IgD-negative memory B cell (primary cell): ENCODE results near the gene FRMD8. TPM values are rescaled to one million over a fixed set of nuclear protein-coding genes. Genes with fewer than 3 reads are reported as not detected.
A peak's percentile ranks its signal among the peaks of the same experiment; 100 is the strongest.

ENCODE experiments used
- H3K27ac Mint-ChIP-seq, 3 donors: one replicate each; pipeline ENCODE4 v1.8.0; 2020 to 2022; ENCODE audit warnings: mild to moderate bottlenecking in 3 of 3, mixed read lengths in 3 of 3, moderate library complexity in 1 of 3
- H3K27me3 Mint-ChIP-seq: one replicate; pipeline ENCODE4 v1.8.0; 2021; ENCODE audit warnings: mixed read lengths
- H3K36me3 Mint-ChIP-seq: one replicate; pipeline ENCODE4 v1.8.0; 2020; ENCODE audit warnings: mild to moderate bottlenecking, mixed read lengths
- H3K4me1 Mint-ChIP-seq, 3 donors: one replicate each; pipeline ENCODE4 v1.8.0; 2020 to 2022; ENCODE audit warnings: mixed read lengths in 3 of 3, mild to moderate bottlenecking in 1 of 3
- H3K4me3 Mint-ChIP-seq, 4 donors: one replicate each; pipeline ENCODE4 v1.8.0; 2020 to 2022; ENCODE audit warnings: mild to moderate bottlenecking in 4 of 4, mixed read lengths in 4 of 4, moderate library complexity in 3 of 4
- H3K9me3 Mint-ChIP-seq, 3 donors: one replicate each; pipeline ENCODE4 v1.8.0; 2020 to 2021; ENCODE audit warnings: mixed read lengths in 3 of 3, mild to moderate bottlenecking in 1 of 3
- polyA plus RNA-seq: library from polyadenylated mRNA; unstranded; fragments of 300-500 nt; fragmentation: Illumina TruSeq; gene quantifications from one replicate; pipeline ENCODE4 v1.2.3, GENCODE V29; 2021

Gene FRMD8
- polyA plus RNA-seq, 1 donor from 2014 or later: 54.2 TPM

- peaks cover 7% of the 10 kb centered on the region for H3K36me3 Mint-ChIP-seq
- H3K27ac Mint-ChIP-seq: peak overlapping the region; percentile 95 to 100 (median 98)
- H3K27me3 Mint-ChIP-seq: peaks cover 3% of the 10 kb centered on the region
- no peaks in the 10 kb centered on the region for H3K9me3 Mint-ChIP-seq
- peaks cover 54 to 64% (median 64%) of the 10 kb centered on the region in 3 donors for H3K4me1 Mint-ChIP-seq
- H3K4me3 Mint-ChIP-seq: peak overlapping the region; percentile 86 to 98 (median 96)
These were observed 41.5 kb downstream of the FRMD8 start for GRCh38 chr11:65427691-65428577.

- Mint-ChIP-seq H3K27ac (peak overlapping the region; percentile 95 to 100 (median 98)), H3K9me3 (no peaks in the 10 kb centered on the region), H3K27me3 (peaks cover 3% of the 10 kb centered on the region), H3K4me1 (peaks cover 58 to 68% (median 67%) of the 10 kb centered on the region in 3 donors), H3K4me3 (peak overlapping the region; percentile 86 to 98 (median 96)), H3K36me3 (peaks cover 6% of the 10 kb centered on the region)
These were observed 42.2 kb downstream of the FRMD8 start for GRCh38 chr11:65428578-65429067.

GRCh38 chr11:65429068-65429681 is 42.7 kb downstream of the FRMD8 start:
- Mint-ChIP-seq H3K27me3 (peaks cover 3% of the 10 kb centered on the region), H3K4me1 (peaks cover 58 to 71% (median 66%) of the 10 kb centered on the region in 3 donors), H3K9me3 (no peaks in the 10 kb centered on the region), H3K4me3 (peak overlapping the region; percentile 66 to 98 (median 83)), H3K36me3 (peaks cover 6% of the 10 kb centered on the region), H3K27ac (peak overlapping the region; percentile 86 to 96 (median 94))

GRCh38 chr11:65429724-65430405 is 43.4 kb downstream of the FRMD8 start:
- Mint-ChIP-seq H3K36me3 (peaks cover 6% of the 10 kb centered on the region), H3K27me3 (peaks cover 3% of the 10 kb centered on the region), H3K4me3 (peak overlapping the region; percentile 66 to 98 (median 83)), H3K27ac (peak overlapping the region; percentile 86 to 96 (median 94)), H3K4me1 (peaks cover 53 to 75% (median 64%) of the 10 kb centered on the region in 3 donors), H3K9me3 (no peaks in the 10 kb centered on the region)

- peaks cover 6% of the 10 kb centered on the region for H3K36me3 Mint-ChIP-seq
- H3K4me3 Mint-ChIP-seq: peak overlapping the region; percentile 66 to 98 (median 83)
- peaks cover 53 to 75% (median 64%) of the 10 kb centered on the region in 3 donors for H3K4me1 Mint-ChIP-seq
- H3K27ac Mint-ChIP-seq: peak overlapping the region; percentile 86 to 96 (median 94)
- no peaks in the 10 kb centered on the region for H3K9me3 Mint-ChIP-seq
- H3K27me3 Mint-ChIP-seq: peaks cover 3% of the 10 kb centered on the region
These were observed 44.2 kb downstream of the FRMD8 start for GRCh38 chr11:65430406-65431217.

- peaks cover 50 to 71% (median 58%) of the 10 kb centered on the region in 3 donors for H3K4me1 Mint-ChIP-seq
These were observed 45.1 kb downstream of the FRMD8 start for GRCh38 chr11:65431451-65432099.

GRCh38 chr11:65432100-65432650 is 45.7 kb downstream of the FRMD8 start:
- H3K4me3 Mint-ChIP-seq: peak overlapping the region in 3 of 4 donors; percentile 49 to 91 (median 66)

More at GRCh38 chr11:65431451-65432099, 45.1 kb downstream of the FRMD8 start:
- Mint-ChIP-seq H3K9me3 (no peaks in the 10 kb centered on the region), H3K27ac (peak overlapping the region; percentile 86 to 94 (median 87)), H3K27me3 (peaks cover 3% of the 10 kb centered on the region), H3K36me3 (peaks cover 3% of the 10 kb centered on the region), H3K4me3 (peak overlapping the region; percentile 49 to 91 (median 60))

GRCh38 chr11:65432686-65433582 is 46.5 kb downstream of the FRMD8 start:
- Mint-ChIP-seq H3K27ac (peak overlapping the region in 2 of 3 donors; percentile 20 to 83), H3K4me3 (peak overlapping the region in 3 of 4 donors; percentile 35 to 63 (median 60)), H3K9me3 (no peaks in the 10 kb centered on the region), H3K36me3 (peaks cover 3% of the 10 kb centered on the region), H3K4me1 (peaks cover 43 to 63% (median 49%) of the 10 kb centered on the region in 3 donors), H3K27me3 (peaks cover 3% of the 10 kb centered on the region)

More at GRCh38 chr11:65432100-65432650, 45.7 kb downstream of the FRMD8 start:
- Mint-ChIP-seq H3K4me1 (peaks cover 50 to 66% (median 54%) of the 10 kb centered on the region in 3 donors), H3K27ac (peak overlapping the region in 2 of 3 donors; percentile 86 to 94), H3K27me3 (peaks cover 3% of the 10 kb centered on the region), H3K9me3 (no peaks in the 10 kb centered on the region), H3K36me3 (peaks cover 3% of the 10 kb centered on the region)

- Mint-ChIP-seq H3K4me1 (peaks cover 43 to 61% (median 44%) of the 10 kb centered on the region in 3 donors), H3K27ac (no peak overlapping the region), H3K36me3 (peaks cover 3% of the 10 kb centered on the region), H3K27me3 (peaks cover 3% of the 10 kb centered on the region), H3K4me3 (no peak overlapping the region), H3K9me3 (no peaks in the 10 kb centered on the region)
These were observed 47.2 kb downstream of the FRMD8 start for GRCh38 chr11:65433657-65434056.

- peak overlapping the region in 1 of 3 donors; percentile 53 for H3K27ac Mint-ChIP-seq
- H3K4me3 Mint-ChIP-seq: no peak overlapping the region
- no peaks in the 10 kb centered on the region for H3K9me3 Mint-ChIP-seq
- H3K36me3 Mint-ChIP-seq: peaks cover 5% of the 10 kb centered on the region
- peaks cover 3% of the 10 kb centered on the region for H3K27me3 Mint-ChIP-seq
- H3K4me1 Mint-ChIP-seq: peaks cover 46 to 61% (median 46%) of the 10 kb centered on the region in 3 donors
These were observed 47.7 kb downstream of the FRMD8 start for GRCh38 chr11:65434057-65434666.

GRCh38 chr11:65434667-65435410 is 48.4 kb downstream of the FRMD8 start:
- Mint-ChIP-seq H3K27ac (peak overlapping the region in 2 of 3 donors; percentile 53 to 71), H3K36me3 (peaks cover 5% of the 10 kb centered on the region), H3K4me1 (peaks cover 45 to 60% (median 46%) of the 10 kb centered on the region in 3 donors), H3K4me3 (peak overlapping the region in 1 of 4 donors; percentile 25), H3K9me3 (no peaks in the 10 kb centered on the region), H3K27me3 (peaks cover 3% of the 10 kb centered on the region)
